Liver (tissue), 9 donors: ENCODE measurements around the gene SIDT2. TPM values are rescaled to one million over a fixed set of nuclear protein-coding genes. Genes with fewer than 3 reads are reported as not detected.

Experiments used
- DNase-seq: peaks from one replicate; pipeline ENCODE4 v3.0.0-alpha.2; 2017; ENCODE audit warnings: low spot score
- H3K27ac ChIP-seq, 2 donors: one replicate each; pipeline ENCODE4 v1.7.0; 2013; ENCODE audit warnings: inconsistent platforms in 2 of 2, low read length in 2 of 2, control low read depth in 1 of 2, low read depth in 1 of 2, mild to moderate bottlenecking in 1 of 2
- H3K27me3 ChIP-seq, 4 donors: one replicate each; pipeline versions ENCODE4 v1.6.1 to v1.7.0; 2013; ENCODE audit warnings: low read length in 3 of 4, inconsistent platforms in 1 of 4, mild to moderate bottlenecking in 1 of 4, moderate library complexity in 1 of 4; ENCODE audit not compliant: control insufficient read depth in 4 of 4, insufficient read depth in 4 of 4
- H3K36me3 ChIP-seq, 4 donors: one replicate each; pipeline versions ENCODE4 v1.6.1 to v1.7.0; 2013; ENCODE audit warnings: low read length in 3 of 4, mild to moderate bottlenecking in 3 of 4, low read depth in 1 of 4, moderate library complexity in 1 of 4; ENCODE audit not compliant: control insufficient read depth in 4 of 4, insufficient read depth in 3 of 4
- H3K4me1 ChIP-seq, 4 donors: one replicate each; pipeline versions ENCODE4 v1.6.1 to v1.7.0; 2013; ENCODE audit warnings: low read length in 3 of 4, mild to moderate bottlenecking in 3 of 4, moderate library complexity in 1 of 4; ENCODE audit not compliant: control insufficient read depth in 4 of 4, insufficient read depth in 4 of 4
- H3K4me3 ChIP-seq, 3 donors: one replicate each; pipeline versions ENCODE4 v1.6.1 to v1.7.0; 2013; ENCODE audit warnings: low read length in 3 of 3, control low read depth in 1 of 3, low read depth in 1 of 3, mild to moderate bottlenecking in 1 of 3
- H3K9ac ChIP-seq, 2 donors: one replicate each; pipeline ENCODE4 v1.7.0; 2013; ENCODE audit warnings: low read length in 2 of 2, mild to moderate bottlenecking in 2 of 2, moderate library complexity in 2 of 2, control low read depth in 1 of 2, low read depth in 1 of 2
- H3K9me3 ChIP-seq, 4 donors: one replicate each; pipeline versions ENCODE4 v1.6.1 to v1.7.0; 2013; ENCODE audit warnings: low read length in 3 of 4; ENCODE audit not compliant: control insufficient read depth in 4 of 4
- ATF3 ChIP-seq: IDR thresholded peaks from 2 replicates; pipeline ENCODE4 v1.6.1; 2016; ENCODE audit warnings: antibody characterized with exemption
- CTCF ChIP-seq: fragments of 150-350 bp; IDR thresholded peaks from 2 replicates; pipeline ENCODE4 v1.5.1; 2017; ENCODE audit warnings: improper control_type of control experiment, low read depth, low read length; ENCODE audit not compliant: missing input control
- EGR1 ChIP-seq, 2 donors: IDR thresholded peaks; 2 replicates each; pipeline ENCODE4 v1.6.1; 2016 to 2018; ENCODE audit warnings: antibody characterized with exemption in 2 of 2, low read depth in 2 of 2
- FOXA1 ChIP-seq: IDR thresholded peaks from 2 replicates; pipeline ENCODE4 v1.6.1; 2016; ENCODE audit warnings: antibody characterized with exemption
- FOXA2 ChIP-seq: IDR thresholded peaks from 2 replicates; pipeline ENCODE4 v1.6.1; 2016; ENCODE audit warnings: antibody characterized with exemption
- GABPA ChIP-seq, 2 donors: IDR thresholded peaks in 1 of 2; conservative IDR thresholded peaks in 1 of 2; 2 replicates each; pipeline ENCODE4 v1.6.1; 2016; ENCODE audit warnings: antibody characterized with exemption in 2 of 2, mild to moderate bottlenecking in 1 of 2, moderate library complexity in 1 of 2
- HNF4A ChIP-seq, 2 donors: conservative IDR thresholded peaks; 2 replicates each; pipeline ENCODE4 v1.6.1; 2016; ENCODE audit warnings: antibody characterized with exemption in 2 of 2, mild to moderate bottlenecking in 2 of 2
- HNF4G ChIP-seq: IDR thresholded peaks from 2 replicates; pipeline ENCODE4 v1.6.1; 2016; ENCODE audit warnings: antibody characterized with exemption
- JUND ChIP-seq, 2 donors: IDR thresholded peaks; 2 replicates each; pipeline ENCODE4 v1.6.1; 2016; ENCODE audit warnings: antibody characterized with exemption in 2 of 2
- NR2F2 ChIP-seq: IDR thresholded peaks from 2 replicates; pipeline ENCODE4 v1.6.1; 2016; ENCODE audit warnings: antibody characterized with exemption
- RAD21 ChIP-seq, 2 donors: IDR thresholded peaks; 2 replicates each; pipeline ENCODE4 v1.6.1; 2016; ENCODE audit warnings: antibody characterized with exemption in 2 of 2, mild to moderate bottlenecking in 2 of 2
- REST ChIP-seq: IDR thresholded peaks from 2 replicates; pipeline ENCODE4 v1.6.1; 2016; ENCODE audit warnings: antibody characterized with exemption, mild to moderate bottlenecking
- RXRA ChIP-seq, 2 donors: IDR thresholded peaks; 2 replicates each; pipeline ENCODE4 v1.6.1; 2017 to 2018; ENCODE audit warnings: antibody characterized with exemption in 2 of 2, mild to moderate bottlenecking in 1 of 2
- SP1 ChIP-seq: IDR thresholded peaks from 2 replicates; pipeline ENCODE4 v1.6.1; 2018; ENCODE audit warnings: antibody characterized with exemption, mild to moderate bottlenecking
- TAF1 ChIP-seq: conservative IDR thresholded peaks from 2 replicates; pipeline ENCODE4 v1.6.1; 2016; ENCODE audit warnings: antibody characterized with exemption, mild to moderate bottlenecking
- YY1 ChIP-seq: IDR thresholded peaks from 2 replicates; pipeline ENCODE4 v1.6.1; 2016; ENCODE audit warnings: antibody characterized with exemption, mild to moderate bottlenecking
- WGBS: extraction: QIAGEN DNeasy Blood & Tissue Kit; methylation state at CpG from one replicate; pipeline ENCODE4 v1.1.7; 2013; 5-methylcytosine and 5-hydroxymethylcytosine counted together
- polyA plus RNA-seq, 2 donors: library from polyadenylated mRNA; stranded (reverse) in 1 of 2; unstranded in 1 of 2; fragments of 200-250 nt in 1 of 2; fragments of >200 nt in 1 of 2; fragmentation: Nextera tagmentation in 1 of 2; extraction: Ambion mirVana in 1 of 2; gene quantifications; one replicate each; pipeline versions ENCODE4 v1.2.1 to v1.2.3, GENCODE V29; 2013 to 2015
- total RNA-seq, 2 donors: library from RNA; depleted of rRNA; stranded (reverse); fragments of >200 nt; gene quantifications; one replicate each; pipeline ENCODE4 v1.2.3, GENCODE V29; 2014
- TF ChIP-seq, protein P1 (sequence below): IDR thresholded peaks from 2 replicates; pipeline ENCODE4 v1.6.1; 2016; ENCODE audit warnings: antibody characterized with exemption
- TF ChIP-seq, protein P2 (sequence below): IDR thresholded peaks from 2 replicates; pipeline ENCODE4 v1.6.1; 2016; ENCODE audit warnings: antibody characterized with exemption
- donor health status: healthy.
- donor health status: healthy.
- donor health status: healthy.
- donor health status: healthy.
- donor health status: healthy.

Gene SIDT2
- total and polyA plus RNA-seq, 4 donors = 11.2 to 42.9 (median 22.4) TPM

DNA sequence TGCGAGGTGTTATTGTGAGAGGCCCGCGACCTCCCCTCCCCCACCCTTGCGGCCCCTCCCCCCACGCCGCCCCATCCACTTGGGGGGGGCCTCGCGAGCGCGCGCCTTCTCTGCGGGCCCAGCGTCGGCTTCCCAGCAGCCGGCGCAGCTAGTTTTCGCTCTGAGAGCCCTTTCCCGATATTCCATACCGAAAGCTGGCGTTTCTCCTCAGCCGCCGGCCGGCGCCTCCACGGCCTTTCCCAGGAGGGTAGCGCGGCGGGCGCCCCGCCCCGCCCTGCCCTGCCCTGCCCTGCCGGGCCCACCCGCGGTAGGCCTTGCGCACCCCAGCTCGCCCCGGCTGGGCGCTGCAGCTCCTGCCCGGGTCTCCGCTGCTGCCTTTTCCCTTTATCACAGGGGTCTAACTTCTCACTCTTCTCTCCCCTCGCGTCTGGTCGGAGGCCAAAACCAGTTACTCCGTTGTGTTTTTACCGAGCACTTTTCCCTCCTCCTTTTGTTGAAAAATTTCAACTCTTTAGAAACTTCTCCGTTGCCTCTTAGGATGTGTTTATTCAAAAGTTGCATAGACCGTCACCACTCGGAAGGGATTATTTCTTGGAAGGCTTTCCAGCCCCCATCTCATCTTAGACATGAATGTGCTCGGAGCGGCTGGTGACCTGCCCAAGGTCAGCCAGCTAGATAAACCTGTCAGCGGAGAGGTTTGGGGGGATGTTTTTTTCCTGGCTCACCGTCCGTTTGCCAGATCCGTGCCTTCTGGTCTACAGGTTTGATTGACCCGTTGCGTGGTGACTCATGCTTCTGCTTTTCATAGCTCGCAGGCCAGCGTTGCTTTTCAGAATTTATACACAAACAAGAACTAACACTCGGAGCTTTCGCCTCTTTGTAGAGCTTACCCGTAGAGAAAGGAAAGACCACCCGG, 33.8 kb upstream of the SIDT2 start:
- Histone ChIP-seq H3K4me1 (peaks cover 2 to 21% (median 11%) of the 10 kb centered on the region in 4 donors), H3K4me3 (peak overlapping the region; percentile 86 to 100 (median 88)), H3K36me3 (peaks cover 0 to 6% (median 4%) of the 10 kb centered on the region in 4 donors), H3K9ac (peak overlapping the region; percentile 21 to 92), H3K27me3 (no peaks in the 10 kb centered on the region), H3K9me3 (no peaks in the 10 kb centered on the region), H3K27ac (peak overlapping the region; percentile 77 to 91)
- TF ChIP-seq FOXA1 (no peak), HNF4A (conservative IDR thresholded peaks at IDR 0.05) (peak in 1 of 2 donors; percentile 2), CTCF (no peak), NR2F2 (no peak), REST (no peak), EGR1 (IDR thresholded peaks at IDR 0.05; ENCODE audit: low read depth in 2 of 2) (no peak), YY1 (no peak), RAD21 (IDR thresholded peaks at IDR 0.05) (no peak), HNF4G (no peak), SP1 (no peak), ATF3 (peak; percentile 72), TAF1 (no peak), GABPA (IDR thresholded peaks at IDR 0.05 in 1 of 2, conservative IDR thresholded peaks at IDR 0.05 in 1 of 2) (peak in 1 of 2 donors; percentile 43), RXRA (IDR thresholded peaks at IDR 0.05) (no peak), JUND (IDR thresholded peaks at IDR 0.05) (peak; percentile 93 to 95), FOXA2 (no peak)
- TF ChIP-seq, protein P1, sequence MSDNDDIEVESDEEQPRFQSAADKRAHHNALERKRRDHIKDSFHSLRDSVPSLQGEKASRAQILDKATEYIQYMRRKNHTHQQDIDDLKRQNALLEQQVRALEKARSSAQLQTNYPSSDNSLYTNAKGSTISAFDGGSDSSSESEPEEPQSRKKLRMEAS = no peak
- TF ChIP-seq, protein P2, sequence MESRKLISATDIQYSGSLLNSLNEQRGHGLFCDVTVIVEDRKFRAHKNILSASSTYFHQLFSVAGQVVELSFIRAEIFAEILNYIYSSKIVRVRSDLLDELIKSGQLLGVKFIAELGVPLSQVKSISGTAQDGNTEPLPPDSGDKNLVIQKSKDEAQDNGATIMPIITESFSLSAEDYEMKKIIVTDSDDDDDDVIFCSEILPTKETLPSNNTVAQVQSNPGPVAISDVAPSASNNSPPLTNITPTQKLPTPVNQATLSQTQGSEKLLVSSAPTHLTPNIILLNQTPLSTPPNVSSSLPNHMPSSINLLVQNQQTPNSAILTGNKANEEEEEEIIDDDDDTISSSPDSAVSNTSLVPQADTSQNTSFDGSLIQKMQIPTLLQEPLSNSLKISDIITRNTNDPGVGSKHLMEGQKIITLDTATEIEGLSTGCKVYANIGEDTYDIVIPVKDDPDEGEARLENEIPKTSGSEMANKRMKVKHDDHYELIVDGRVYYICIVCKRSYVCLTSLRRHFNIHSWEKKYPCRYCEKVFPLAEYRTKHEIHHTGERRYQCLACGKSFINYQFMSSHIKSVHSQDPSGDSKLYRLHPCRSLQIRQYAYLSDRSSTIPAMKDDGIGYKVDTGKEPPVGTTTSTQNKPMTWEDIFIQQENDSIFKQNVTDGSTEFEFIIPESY = no peak
- WGBS = under 1% methylated on average over 62 of the region's 62 CpGs
- peak; percentile 75 for DNase-seq
